NOMO-1 treated with DMSO at 0.1 percent for 48 hours (cell line): Measurements from ENCODE around the gene YIF1B.

ENCODE experiments used
- DNase-seq: peaks from one replicate; lab custom pipeline; 2025; ENCODE audit not compliant: unreplicated experiment; lab: John Stamatoyannopoulos, UW

YIF1B gene

DNA sequence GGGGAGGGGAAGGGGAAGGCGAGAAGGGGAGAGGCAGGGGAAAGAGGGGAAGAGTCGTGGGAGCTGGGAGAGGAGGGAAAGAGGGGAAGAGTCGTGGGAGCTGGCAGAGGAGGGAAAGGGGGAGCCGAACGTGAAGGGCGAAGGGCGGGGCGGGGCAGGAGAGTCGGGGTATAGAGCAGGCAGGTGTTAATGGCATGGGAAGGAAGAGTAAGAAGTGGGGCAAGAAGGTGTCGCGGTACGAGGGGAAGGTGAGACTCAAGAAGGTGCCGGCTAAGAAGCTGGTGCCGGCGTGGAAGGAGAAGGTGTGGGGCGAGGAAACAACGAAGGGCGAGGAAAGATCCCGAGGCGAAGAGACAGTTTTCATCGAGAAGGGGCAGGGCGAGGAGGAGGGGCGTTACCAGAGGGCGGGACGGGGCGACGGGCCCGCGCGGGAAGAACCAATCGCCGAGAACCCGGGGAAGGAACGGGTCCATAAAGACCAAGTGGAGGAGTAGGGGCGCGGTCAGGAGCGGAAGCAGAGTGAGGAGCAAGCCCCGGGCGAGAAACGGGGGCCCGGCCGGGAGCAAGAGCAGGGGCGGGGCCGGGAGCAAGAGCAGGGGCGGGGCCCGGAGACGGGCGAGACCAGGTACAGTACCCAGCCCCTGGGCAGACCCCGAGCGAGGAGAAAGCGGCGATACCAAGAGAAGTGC is 20.3 kb upstream of the YIF1B start:
- DNase-seq: peak; percentile 98

DNA sequence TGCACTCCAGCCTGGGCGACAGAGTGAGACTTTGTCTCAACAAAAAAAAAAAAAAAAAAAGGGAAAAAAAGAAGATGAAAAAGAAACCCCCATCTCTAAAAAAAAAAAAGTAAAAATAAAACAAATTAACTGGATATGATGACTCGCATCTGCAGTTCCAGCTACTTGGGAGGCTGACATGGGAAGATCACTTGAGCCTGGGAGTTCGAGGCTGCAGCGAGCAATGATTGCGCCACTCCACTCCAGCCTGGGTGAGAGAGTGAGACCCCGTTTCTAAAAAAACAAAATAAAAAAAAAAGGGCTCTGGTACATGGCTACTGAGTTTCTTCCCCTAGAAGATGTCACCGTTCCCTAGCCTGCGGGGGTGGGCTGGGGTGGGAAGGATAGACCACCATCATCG is 17.5 kb upstream of the YIF1B start:
- DNase-seq: no peak

DNA sequence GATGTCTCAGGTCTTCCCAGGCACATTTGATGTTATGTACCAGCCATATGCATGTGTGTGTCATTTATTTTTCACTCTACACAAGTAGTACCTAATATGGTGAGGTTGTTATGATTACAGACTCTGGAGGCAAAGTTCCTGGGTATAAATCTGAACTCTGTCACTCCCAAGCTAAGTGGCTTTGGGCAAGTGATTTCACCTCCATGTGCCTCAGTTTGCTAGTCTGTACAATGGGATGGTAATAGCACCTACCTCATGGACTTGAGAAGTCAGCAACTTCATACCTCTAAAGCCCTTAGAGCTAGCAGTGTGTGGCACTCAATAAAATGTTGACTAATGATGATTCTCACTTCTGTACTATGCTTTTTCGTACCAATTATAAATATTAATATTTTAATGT is 16.0 kb upstream of the YIF1B start:
- no peak for DNase-seq

DNA sequence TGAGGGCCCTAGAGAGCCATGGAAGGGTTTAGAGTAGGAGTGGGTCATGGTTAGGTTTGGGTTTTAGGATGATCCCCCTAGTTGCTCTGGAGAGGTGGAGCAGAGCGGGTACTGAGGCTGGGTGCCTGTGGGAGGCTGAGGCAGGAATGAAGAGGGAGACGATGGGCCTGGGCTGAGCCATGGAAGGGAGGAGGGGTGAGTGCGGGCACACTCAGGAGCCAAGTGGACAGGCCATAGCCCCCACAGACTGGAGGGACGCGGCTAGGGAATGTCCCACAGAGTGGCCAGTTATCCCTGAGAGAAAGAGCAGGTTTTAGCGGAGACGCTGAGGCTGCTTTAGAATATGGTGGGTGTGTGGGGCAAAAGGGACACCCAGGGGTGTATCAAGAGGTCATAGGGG is 13.9 kb upstream of the YIF1B start:
- no peak for DNase-seq

DNA sequence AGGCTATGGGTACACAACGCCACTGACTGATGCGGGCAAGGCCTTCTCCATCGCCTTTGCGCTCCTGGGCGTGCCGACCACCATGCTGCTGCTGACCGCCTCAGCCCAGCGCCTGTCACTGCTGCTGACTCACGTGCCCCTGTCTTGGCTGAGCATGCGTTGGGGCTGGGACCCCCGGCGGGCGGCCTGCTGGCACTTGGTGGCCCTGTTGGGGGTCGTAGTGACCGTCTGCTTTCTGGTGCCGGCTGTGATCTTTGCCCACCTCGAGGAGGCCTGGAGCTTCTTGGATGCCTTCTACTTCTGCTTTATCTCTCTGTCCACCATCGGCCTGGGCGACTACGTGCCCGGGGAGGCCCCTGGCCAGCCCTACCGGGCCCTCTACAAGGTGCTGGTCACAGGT is 10.8 kb upstream of the YIF1B start:
- DNase-seq: no peak

DNA sequence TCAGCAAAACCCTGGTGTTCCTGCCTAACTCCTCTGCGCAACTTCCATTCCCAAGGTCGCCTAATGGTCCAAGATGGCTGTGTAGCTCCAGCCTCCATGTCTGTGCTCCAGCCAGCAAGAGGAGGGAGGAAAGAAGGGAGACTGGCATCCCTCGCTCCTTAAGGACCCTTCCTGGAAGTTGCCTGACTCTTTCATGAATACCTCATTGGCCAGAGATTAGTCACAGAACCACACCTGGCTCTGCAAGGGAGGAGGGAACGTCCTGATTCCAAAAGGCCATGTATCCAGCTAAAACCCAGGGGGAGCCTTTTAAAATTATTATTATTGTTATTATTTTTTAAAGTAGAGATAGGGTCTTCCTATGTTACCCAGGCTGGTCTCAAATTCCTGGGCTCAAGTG is 8.7 kb upstream of the YIF1B start:
- no peak for DNase-seq

DNA sequence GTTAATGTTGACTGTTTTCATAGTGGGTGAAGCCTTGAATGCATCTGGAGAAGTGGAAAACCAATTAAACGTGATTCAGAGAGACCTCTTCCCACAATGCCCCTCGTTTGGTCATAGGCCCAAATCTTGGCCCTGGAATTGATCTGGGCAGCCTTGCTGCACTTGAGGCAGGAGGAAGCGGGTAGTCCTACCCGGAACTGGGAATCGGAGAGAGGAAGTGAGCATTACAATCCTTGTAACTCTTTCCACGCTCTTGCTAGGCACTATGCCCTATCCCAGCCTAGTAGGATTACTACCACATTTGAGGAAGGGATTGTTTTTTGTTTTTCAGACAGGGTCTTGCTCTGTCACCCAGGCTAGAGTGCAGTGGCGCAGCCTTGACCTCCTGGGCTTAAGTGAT is 7.5 kb upstream of the YIF1B start:
- DNase-seq: no peak

DNA sequence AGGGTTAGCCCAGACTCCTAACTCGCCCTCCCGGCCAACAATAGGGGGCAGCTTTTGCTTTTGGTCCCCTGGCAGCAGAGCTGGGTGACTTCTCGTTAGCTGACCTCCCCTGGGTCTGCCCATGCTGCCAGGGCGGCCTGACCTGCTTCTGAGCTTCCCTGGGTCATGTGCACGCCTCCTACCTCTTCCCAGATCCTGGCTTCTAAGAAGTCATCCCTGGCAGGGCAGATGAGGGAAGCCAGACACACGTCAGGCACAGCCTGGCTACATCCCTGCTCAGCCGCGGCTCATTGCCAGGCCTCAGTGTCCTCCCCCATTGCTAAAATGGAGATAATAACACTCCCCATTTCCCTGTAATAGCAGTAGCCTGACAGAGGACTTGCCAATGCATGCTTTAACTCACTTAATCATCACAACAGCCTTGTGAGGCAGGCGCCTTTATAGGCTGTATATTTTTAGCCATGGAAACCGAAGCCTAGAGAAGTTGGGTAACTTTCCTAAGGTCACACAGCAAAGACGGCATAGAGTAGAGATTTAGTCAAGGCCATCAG is 6.0 kb upstream of the YIF1B start:
- no peak for DNase-seq

DNA sequence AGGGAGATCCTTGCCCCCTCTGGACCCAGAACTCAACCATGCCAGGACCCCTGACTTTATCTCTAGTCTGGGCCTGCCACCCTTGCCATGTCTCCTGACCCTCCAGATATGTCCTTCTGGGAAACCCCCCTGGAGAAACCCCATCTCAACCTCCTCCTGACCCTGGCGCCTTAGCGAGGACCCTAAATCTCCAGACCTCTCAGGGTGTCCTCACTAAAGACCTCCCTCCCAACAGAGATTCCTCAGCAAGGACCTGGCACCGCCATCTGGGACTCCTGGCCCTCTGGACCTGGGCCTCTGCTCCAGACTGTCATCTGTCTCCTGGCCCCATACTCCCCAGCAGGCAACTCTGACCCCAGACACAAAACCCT is 5.2 kb upstream of the YIF1B start:
- DNase-seq: no peak

DNA sequence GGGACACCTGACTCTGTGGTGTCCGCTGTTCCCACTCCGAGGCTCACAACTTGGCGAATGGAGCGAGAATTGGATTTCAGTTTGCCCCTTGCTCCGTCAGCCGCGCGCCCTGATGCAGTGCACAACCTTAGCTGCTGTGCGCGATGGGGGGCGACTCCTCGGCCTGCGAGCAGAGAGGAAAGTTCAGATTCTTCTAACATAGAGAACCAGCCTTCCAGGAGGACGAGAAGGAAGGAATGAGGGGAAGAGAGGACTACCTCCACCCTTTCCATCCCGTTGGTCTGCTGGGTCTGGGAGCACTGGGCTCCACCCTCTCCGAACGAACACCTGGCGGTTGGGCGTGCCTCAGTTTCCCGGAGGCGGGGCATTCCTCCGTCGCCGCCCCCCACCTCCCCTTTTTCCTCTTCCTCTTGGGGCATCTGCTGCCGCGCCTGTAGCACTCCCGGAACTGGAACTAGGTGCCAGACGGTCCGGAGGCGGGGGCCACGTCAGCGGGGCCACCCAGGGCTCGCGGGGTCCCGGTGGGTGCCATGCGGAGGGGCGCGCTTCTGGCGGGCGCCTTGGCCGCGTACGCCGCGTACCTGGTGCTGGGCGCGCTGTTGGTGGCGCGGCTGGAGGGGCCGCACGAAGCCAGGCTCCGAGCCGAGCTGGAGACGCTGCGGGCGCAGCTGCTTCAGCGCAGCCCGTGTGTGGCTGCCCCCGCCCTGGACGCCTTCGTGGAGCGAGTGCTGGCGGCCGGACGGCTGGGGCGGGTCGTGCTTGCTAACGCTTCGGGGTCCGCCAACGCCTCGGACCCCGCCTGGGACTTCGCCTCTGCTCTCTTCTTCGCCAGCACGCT is 3.9 kb upstream of the YIF1B start, which contains the start of gene KCNK6:
TSS of gene KCNK6 (plus strand) at position 425 of the 838 bp plus-strand sequence. CDS start at position 531, 106 bp downstream.
- peak; percentile 20 for DNase-seq

DNA sequence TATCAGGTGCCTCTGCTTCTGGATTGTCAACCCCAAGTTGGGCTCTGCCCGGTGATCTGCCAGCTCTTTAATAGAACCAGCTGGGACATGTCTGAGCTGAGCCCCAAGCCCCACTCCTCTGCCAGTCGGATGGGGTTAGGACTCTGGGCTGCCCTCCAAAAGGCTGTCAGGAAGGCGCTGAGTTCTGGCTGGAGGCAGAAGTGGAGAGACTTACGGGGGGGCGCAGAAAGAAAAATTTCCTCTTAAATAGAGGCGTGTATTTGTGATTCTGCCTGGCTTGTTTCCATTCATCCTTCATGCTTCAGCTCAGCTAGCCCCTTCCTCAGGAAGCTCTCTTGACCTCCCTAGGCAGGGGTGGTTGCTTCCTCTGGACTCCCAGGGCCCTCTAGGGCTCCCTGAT is 2.9 kb upstream of the YIF1B start:
- DNase-seq: no peak

DNA sequence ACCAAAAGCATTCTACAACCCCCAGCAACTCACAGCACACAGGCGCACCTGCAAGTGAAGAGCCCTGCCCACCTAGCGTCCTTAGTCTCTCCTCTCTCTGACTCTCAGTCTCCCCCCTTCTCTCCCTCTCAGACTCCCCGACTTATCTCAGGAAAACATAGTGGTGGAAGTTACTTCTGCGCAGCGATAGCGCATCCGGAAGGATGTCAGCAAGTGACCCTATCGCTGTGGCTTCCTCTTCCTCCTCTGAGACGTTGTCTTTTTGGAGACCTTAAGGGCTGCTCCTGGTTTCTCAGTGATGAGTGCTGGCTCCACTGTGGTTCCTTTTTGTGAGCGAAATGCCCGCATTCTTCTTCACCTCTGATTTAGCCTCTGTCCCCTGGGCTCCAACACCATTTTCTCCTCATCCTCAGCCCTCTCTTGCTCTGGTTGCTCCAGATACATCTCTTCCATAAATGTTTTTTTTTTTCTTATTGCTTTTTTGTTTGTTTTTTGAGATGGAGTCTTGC is 1.4 kb upstream of the YIF1B start:
- peak; percentile 73 for DNase-seq

DNA sequence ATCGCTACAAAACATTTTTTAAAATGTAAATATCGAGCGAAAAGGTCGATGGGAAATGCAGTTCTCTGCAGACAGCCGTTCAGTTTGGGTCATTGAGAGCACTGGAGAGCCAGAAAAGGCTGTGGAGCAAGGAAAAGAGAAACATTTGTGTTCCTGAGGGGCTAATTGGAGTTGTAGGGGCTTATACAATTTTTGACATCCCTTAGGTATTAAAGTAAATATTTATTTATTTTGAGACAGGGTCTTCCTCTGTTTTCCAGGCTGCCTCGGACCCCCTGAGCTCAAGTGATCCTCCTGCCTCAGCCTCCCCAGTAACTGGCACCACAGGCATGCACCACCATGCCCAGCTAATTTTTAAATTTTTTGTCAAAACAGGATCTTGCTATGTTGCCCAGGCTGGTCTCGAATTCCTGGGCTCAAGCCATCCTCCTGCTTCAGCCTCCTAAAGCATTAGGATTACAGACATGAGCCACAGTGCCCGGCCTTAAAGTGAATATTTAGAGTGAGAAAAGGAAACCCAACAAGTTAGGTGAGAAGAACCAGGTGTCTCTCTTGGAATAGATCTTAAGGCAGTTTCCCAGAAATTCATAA is 825 bp upstream of the YIF1B start:
- no peak for DNase-seq

DNA sequence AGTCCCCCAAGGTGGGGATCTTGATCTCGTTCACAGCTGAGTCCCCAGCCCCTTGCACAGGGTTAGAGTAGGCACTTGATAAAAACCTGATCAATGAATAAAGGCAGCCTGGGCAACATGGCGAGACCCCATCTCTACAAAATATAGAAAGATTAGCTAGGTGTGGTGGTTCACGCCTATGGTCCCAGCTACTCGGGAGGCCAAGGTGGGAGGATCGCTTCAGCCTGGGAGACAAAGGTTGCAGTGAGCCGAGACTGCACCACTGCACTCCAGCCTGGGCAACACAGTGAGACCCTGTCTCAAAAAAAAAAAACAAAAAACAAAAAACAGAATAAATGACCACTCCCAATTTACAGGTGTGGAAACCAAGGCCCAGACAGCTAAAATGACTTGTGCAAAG is 4.8 kb downstream of the YIF1B start:
- DNase-seq: no peak

DNA sequence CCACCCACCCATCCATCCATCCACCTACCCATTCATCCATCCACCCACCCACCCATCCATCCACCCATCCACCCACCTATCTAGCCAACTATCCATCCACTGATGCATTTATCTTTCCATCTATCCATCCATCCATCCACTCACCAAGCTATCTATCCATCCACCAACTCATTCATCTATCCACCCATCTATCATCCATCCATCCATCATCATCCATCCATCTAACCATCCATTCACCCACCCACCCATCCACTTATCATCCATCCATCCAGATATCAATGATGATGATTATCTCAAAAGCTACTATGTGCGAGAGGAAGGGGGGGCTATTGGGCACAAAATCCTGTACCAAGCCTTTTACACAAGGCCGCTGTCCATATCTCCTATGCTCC is 5.5 kb downstream of the YIF1B start:
- no peak for DNase-seq

DNA sequence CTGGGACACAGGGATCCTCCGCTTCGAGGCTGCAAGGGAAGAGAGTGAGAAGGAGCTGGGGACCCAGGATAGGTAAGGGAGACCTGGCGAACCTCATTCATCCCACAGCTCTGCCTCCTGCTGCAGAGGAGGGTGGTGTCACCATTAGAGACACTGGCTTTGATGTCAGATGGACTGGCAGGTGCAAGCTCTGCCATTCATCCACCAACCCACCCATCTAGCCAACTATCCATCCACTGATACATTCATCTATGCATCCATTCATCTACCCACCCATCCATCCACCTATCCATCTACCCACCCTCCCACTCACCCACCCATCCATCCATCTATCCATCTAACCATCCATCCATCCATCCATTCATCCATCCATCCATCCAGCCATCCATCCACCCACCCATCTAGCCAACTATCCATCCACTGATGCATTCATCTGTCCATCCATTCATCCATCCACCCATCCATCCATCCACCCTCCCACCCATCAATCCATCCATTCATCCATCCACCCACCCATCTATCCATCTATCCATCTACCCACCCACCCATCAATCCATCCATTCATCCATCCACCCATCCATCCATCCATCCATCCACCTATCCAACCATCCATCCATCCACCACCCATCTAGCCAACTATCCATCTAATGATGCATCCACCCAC is 6.0 kb downstream of the YIF1B start:
- no peak for DNase-seq

DNA sequence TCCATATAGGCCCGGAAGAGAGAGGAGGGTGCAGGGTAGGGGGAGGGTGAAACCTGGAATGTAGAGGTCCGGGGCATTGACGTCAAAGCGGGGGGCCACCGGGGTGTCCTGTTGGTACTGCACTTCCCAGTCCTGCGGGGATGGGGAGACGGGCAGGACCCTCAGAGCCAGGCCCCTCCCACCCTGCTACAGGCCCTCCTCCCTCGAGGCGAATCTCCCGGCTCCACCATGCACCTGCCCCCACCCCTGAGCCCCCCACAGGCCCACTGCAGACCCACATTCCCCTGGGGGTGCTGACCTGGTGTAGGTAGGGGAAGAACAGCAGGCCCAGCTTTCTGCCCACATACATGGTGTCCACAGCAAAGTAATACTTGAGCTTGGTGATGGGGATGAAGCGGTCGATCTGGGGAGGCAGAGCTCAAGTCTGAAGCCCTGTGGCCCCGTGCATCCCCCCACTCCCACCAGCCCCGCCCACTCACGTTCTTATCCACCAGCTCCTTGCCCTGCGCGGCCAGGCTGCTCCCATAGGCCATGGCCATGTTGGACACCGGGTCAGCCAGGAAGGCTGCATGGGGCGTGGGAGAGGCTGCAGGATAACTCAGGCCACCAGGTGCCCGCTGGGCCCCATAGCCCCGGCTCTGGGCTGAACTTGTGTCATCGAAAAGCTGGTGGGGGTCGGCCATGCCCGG is 6.7 kb downstream of the YIF1B start:
- DNase-seq: no peak

DNA sequence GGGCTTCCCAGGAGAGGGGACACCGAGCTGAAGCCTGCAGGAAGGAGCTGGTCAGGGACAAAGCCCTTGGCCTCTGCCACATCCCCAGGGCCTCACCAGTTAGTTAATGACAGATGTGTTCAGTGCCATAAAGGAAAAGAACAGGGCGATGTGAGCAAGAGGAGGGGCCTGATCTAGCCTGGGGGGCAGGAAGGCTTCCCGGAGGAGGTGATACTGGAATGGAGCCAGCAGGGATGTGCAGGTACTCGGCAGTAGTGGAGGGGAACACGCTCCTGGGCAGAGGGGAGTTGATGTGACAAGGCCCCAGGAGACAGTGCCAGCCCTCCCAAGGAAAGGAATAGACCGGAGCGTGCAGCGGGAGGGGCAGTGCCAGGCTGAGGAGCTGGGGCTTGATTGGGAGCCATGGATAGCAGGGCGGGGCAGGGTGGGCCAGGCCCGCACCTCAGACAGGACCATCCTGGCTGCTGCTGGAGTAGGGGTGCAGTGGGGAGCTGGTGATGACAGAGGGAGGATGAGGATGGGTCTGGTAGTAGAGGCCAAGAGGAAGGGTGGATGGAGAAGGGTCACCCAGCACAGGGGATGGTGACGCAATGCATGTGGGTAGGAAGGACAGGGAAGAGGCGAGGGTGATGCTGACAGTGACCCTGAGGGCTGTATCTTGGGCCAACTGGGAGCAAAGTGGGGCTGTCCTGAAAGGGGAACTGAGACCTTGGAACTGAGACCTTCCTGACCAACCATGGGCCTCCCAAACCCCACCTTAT is 7.6 kb downstream of the YIF1B start:
- no peak for DNase-seq

DNA sequence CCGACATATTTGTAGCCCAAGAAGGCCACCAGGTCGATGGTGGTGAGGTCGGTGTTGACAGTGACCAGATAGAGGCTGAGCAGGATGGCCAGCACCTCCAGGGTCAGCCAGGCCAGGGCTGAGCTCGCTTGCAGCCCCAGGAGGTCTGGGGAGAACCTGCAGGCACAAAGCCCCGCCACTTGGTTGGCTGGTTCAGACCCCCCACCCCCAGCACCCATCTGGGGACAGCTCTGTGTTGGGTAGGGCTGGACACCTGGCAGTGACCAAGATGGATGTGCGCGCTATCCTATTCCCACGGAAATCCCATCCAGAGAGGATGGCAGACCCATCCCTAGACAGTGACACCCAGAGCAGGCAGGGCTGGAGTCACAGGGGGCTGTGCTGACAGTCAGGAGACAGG is 8.2 kb downstream of the YIF1B start:
- DNase-seq: no peak

DNA sequence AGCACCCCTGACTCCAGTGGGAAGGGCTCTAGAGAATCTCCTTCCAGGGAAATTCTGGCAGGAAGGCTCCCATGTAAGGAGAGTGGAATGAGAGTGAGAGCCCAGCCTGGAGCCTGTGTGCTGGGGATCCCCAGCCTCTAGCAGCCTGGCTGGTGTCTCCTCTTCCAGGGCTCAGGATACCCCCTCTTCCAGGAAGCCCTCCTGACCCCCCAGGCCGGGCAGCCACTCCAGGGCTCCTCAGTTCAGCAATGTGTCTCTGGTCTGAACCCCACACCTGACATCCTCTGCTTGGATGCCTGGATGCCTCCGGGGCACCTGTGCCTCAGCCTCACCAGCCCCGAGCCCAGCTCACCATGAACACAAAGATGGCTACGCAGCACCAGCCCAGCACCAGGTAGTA is 8.7 kb downstream of the YIF1B start:
- DNase-seq: no peak
